Anterior cingulate cortex (tissue), 58 donors: ENCODE results near the gene SEC14L1.
A peak's percentile ranks its signal among the peaks of the same experiment; 100 is the strongest.

ENCODE experiments used
- DNase-seq, 58 donors: peaks; one replicate each; lab custom pipeline; 2025; lab: John Stamatoyannopoulos, UW

The SEC14L1 gene

GRCh38 chr17:77229786-77230435 lies 89.1 kb downstream of the SEC14L1 start:
- DNase-seq, result no peak

GRCh38 chr17:77230436-77230830 lies 89.7 kb downstream of the SEC14L1 start:
- DNase-seq, result no peak

GRCh38 chr17:77231076-77231871 lies 90.5 kb downstream of the SEC14L1 start:
- DNase-seq, result no peak

- no peak for DNase-seq
Measured at GRCh38 chr17:77233127-77233526, 92.4 kb downstream of the SEC14L1 start.

GRCh38 chr17:77233635-77234334 lies 93.0 kb downstream of the SEC14L1 start:
- DNase-seq, result peak in 7 of 58 donors; percentile 8 to 31 (median 25)

GRCh38 chr17:77234695-77235094 lies 93.9 kb downstream of the SEC14L1 start:
- no peak for DNase-seq

- peak in 29 of 58 donors; percentile 16 to 80 (median 52) for DNase-seq
Measured at GRCh38 chr17:77235370-77235941, 94.7 kb downstream of the SEC14L1 start.

- DNase-seq, result no peak
Measured at GRCh38 chr17:77237232-77238008, 96.7 kb downstream of the SEC14L1 start.

- DNase-seq, result no peak
Measured at GRCh38 chr17:77240976-77241375, 100.2 kb downstream of the SEC14L1 start.

- DNase-seq, result no peak
Measured at GRCh38 chr17:77242118-77242851, 101.5 kb downstream of the SEC14L1 start.

GRCh38 chr17:77245162-77245926 lies 104.6 kb downstream of the SEC14L1 start:
- no peak for DNase-seq

GRCh38 chr17:77246110-77247047 lies 105.6 kb downstream of the SEC14L1 start:
- no peak for DNase-seq

- DNase-seq, result peak in 56 of 58 donors; percentile 11 to 88 (median 62)
Measured at GRCh38 chr17:77247048-77247541, 106.3 kb downstream of the SEC14L1 start.

- no peak for DNase-seq
Measured at GRCh38 chr17:77247609-77248008, 106.8 kb downstream of the SEC14L1 start.

GRCh38 chr17:77248216-77249114 lies 107.7 kb downstream of the SEC14L1 start:
- no peak for DNase-seq

- DNase-seq, result no peak
Measured at GRCh38 chr17:77251622-77252183, 110.9 kb downstream of the SEC14L1 start.
